HCEC 1CT (cell line): ENCODE results near the gene MCTP1.
"Not testable (repeated sequence)": the region's sequence is repeated elsewhere in the genome, so short reads cannot be mapped to it uniquely, and the experiment has no call there.

ENCODE experiments used
- DNase-seq: peaks from one replicate; pipeline ENCODE4 v3.0.0-alpha.2; 2017

MCTP1 gene

DNA sequence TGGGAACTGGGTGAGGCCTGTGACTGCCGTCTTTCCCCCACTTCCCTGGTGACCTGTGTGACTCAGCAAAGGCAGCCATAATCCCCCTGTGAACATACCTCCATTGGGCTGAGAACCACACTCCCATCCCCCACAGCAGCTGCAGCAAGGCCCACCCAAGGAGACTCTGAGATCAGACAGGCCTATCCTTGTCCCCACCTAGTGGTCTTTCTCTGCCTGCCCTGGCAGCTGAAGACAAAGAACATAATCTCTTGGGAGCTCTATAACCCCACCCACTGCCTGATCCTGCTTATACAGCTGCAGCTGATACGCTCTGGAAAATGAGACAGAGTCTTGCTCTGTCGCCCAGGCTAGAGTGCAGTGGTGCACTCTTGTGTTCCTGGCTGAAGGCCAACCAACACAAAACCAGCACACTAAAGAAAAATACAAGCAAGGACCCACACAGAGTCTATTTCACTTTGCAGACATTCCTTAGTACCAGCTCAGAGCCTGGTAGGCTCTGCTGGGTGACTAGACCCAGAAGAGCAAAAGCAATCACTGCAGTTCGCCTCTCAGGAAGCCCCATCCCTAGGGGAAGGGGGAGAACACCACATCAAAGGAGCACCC is 106.7 kb downstream of the MCTP1 start:
- peak; percentile 29 for DNase-seq

DNA sequence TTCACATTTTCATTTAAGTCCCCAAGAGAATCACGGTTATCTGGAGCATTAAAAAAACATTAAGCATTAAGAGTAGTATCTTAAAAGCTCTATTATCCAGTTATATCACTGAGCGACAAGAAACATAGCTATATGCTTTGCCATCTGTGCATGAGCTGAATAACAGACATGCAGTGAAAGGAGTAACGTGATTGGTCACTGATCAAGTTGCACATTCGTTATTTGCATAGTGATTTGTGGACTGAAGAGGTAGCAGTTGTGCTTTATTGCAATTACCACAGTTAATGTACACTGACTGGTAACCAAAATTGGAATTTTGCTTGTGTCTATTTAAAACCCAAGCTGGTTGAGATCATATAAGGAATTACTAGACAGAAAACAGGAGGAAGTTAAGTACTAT is 107.4 kb downstream of the MCTP1 start:
- no peak for DNase-seq

DNA sequence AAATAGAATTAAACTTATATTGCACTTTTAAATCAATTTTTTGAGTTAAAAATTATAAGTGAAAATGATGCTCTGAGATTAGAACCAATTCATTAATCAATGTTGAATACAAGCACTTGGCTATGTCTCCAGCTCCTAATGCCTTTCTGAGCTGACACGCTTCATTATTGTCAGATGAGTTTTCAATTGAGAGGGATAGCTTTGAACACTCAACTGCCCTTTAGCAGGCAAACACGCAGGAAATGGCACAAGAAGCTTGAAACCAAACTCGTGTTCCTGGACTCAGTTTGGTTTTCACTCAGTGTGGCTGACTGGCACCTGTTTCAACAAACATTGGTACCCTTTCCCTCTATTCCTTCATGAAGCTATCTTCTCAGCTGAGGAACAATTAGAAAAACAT is 109.8 kb downstream of the MCTP1 start:
- no peak for DNase-seq

DNA sequence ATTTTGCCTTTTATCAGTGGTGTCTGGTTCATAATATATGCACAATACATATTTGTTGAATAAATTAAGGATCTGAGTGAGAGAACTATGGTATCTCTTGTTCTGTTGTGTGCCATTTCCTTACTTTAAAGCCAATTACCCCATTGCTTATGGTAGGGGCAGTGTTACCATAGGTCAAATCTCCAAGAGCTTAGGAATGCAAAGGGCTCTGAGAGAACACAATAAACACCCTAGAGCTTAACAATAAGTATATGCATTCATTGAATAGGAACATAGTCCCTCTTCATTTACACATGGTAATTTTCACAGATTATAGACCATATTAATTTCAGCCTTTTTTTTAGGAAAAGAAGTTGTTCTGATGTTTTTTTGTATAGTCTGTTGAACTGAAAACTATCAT is 112.2 kb downstream of the MCTP1 start:
- DNase-seq, result no peak

DNA sequence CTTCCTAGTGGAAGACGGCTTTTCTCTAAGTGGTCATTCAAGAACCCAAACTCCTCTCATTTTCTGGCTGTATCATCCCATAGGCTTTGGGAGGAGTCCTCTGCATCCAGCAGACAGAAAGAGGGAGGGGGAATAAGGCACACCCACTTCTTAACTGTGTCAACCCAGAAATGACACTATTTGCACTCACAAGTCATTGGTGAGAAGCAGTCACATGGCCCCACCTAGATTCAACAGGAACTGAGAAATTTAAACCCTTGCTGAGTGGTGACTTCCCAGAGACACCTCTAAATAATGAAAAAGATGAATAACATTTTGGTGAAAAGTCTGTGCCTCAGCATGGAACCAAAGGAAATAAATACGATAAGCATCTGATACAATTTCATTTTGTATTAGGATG is 120.0 kb downstream of the MCTP1 start:
- DNase-seq, result no peak

DNA sequence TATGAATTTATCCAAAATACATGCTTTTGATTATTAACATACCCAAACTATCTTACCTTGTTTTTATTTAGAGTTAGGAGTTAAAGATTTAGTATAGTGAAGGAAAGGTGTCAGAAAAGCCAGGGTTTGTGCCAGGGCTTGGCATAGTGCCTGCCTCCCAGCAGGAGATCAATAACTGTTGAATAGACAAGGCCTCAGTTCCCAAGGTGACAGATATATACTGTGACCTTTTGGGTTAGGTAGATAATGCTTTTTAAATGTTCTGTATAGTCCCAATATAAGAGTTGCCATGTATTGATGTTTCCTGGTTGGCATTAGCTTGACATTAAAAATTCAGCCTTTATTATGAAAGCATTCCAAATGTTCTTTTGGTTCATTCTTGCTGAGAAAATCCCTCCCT is 121.8 kb downstream of the MCTP1 start:
- DNase-seq, result no peak

DNA sequence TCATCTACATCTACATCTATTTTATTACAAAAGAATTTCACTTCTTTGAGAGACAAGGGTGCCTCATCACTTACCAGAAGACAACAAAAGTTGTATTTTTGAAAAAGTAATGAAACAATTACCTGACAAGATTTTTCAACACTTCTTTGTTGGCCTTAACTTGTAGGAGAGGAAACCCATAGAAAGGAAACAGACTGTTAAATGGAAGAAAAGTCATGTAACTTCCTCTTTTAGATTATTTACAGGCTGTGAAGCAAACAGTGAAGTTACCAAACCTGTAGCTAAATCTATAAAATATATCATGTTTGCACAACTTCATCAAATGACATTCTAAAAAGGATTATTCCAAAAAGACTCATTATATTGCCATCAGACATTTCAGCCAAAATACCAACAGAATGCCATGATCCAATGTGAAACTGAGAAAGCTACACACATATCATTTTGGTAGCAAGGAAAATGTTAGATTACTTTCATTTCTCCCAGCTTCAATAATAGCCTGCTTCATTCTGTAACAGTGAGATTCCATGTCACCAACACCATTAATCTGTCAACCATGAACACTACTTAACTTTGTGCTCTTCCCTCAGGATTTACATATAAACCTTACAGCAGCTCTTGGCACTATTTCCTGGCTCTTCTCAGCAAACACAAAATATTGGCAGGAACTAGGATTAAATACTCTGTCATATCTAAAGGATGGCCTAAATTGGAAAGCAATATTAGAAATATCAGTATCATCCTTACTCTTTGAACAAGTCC is 122.5 kb downstream of the MCTP1 start:
- DNase-seq, result no peak

DNA sequence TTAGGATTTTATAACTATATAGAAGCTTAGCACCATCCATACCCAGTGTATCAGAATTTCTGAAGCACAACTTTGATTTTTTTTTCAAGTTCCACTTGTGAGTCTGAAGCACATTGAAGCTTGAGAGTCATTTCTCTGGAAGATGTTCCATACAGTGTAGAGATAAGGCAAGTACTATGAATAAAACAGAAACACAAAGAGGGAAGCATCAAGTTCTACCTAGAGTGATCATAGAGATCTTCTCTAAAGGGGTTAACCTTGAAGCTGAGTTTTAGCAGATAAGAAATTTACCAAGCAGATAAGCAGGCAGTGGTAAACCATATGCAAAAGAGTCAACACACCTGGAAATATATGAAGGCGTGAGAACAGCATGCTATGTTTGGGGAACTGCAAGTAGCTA is 125.3 kb downstream of the MCTP1 start:
- no peak for DNase-seq

DNA sequence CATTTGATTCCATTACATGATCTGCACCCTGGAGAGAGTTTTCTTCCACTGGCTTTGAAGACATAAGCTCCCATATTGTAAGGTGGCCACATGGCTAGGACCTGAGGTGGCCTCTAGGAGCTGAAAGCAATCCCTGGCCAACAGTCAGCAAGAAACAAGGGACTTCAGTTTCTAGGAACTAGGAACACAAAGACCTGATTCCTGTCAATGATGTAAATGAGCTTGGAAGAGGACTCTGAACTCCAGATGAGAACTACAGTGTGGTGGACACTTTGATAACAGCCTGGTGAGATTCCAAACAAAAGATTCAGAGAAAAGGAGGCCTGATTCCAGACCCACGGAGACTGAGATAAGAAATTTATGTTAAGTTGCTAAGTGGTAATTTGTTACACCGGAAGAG is 129.0 kb downstream of the MCTP1 start:
- DNase-seq, result no peak

DNA sequence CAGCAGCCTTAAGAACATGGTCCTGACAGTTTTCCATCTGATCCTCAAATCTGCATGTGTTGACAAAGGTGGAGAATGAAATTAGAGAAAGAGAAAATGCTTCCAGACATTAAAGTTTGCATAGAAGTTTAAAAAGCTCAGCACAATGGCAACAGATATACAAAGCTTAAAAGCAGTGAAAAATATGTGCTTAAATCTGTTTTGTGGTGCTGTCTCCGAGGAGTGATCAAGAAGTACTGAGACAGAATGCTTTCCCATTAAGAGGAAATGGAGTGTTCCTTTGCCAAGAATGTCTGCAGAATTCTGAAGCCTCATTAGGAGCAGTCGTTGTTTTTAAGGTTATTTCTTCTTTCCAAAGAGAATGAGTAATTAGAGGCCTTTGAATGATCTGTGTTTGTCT is 131.4 kb downstream of the MCTP1 start:
- DNase-seq, result no peak

DNA sequence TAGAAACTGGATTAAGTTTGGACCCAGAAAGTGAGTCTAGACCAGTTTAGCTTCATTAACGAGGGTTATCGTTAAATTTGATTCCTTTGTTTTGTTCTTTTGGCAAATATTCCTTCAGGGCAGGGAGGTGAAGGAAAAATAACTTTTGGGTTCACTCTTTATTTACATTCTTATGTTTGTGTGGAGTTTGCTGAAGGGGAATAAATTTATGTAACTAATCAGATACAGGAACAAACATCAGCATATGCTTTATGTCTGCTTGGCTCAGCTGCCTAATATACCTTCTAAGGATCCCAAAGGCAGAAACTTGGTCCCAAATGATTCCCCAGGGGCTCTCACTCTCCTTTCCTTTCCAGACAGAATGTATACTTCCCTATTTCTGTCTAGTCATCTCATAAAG is 132.4 kb downstream of the MCTP1 start:
- no peak for DNase-seq

DNA sequence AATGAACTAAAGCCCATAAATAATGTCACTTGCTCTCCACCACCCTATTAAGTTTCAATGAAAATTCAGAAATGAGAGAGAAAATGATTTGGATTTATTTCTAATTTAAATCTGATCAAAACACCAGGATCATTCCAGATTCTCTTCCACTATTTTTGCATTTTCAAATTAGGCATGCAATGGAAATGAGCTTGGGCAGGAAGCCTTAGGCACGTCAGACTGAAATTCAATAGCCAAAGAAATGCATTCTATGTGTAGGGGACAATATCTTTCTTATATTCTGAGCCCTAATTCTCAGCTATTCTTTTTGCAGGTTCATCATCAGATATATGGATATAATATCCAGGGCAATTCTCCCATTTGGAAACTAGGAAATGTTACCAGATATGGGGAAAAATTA is 132.8 kb downstream of the MCTP1 start:
- DNase-seq, result no peak

DNA sequence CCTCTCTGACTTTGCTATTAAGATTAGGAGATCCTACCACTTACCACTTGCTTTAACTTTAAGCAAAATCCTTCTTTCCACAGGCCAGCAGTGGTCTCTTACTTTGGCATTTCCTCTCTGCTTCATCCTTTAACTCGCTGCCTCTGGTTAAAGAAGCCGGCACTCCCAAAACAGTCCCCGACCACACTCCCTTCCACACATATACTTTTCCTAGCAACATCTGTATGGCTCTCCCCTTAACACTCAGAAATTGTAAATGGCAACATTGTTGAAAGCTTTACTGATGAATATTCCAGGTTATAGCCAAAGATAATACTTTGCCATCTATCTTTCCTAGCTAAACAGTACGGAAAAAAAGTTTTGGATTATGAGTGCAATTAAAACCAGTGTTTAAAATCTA is 133.2 kb downstream of the MCTP1 start:
- no peak for DNase-seq

DNA sequence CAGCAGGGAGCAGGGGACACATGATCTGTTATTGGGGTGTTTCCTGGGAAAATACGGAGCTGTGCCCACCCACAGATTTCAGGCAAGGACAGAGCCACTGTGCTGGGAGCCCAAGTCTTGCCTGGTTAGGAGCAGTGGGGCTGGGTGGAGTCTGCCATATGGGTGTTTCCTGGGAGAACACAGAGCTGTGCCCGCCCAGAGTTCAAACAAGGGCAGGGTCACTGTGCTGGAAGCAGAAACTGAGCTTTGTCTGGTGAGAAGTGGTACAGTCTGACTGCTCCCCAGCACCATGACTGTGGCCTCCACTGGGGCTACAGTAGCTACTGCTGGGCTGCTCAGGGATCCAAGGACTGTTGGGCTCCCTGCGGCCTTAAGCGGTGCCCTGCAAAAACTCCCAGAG is 135.5 kb downstream of the MCTP1 start:
- no peak for DNase-seq

DNA sequence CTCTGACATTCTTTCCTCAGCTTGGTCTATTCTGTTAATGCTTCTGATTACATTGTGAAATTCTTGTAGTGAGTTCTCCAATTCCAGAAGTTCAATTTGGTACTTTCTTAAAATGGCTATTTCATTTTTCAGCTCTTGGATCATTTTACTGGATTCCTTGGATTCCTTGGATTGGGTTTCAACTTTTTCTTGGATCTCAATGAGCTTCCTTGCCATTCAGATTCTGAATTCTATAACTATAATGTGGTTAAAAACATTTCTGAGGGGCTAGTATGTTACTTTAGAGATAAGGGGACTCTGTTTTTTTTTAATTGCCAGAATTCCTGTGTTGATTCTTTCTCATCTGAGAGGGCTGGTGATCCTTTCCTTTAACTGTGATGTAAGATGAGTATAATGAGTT is 136.4 kb downstream of the MCTP1 start:
- no peak for DNase-seq

DNA sequence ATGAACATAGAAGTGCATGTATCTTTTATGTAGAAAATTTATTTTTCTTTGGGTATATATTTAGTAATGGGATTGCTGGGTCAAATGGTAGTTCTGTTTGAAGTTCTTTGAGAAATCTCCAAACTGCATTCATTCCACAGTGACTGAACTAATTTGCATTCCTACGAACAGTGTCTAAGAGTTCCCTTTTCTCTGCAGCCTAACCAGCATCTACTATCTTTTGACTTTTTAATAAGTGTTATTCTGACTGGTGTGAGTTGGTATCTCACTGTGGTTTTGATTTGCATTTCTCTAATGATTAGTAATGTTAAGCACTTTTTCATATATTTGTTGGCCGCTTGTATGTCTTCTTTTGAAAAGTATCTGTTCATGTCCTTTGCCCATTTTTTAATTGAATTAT is 141.0 kb downstream of the MCTP1 start:
- DNase-seq, result not testable (repeated sequence)

DNA sequence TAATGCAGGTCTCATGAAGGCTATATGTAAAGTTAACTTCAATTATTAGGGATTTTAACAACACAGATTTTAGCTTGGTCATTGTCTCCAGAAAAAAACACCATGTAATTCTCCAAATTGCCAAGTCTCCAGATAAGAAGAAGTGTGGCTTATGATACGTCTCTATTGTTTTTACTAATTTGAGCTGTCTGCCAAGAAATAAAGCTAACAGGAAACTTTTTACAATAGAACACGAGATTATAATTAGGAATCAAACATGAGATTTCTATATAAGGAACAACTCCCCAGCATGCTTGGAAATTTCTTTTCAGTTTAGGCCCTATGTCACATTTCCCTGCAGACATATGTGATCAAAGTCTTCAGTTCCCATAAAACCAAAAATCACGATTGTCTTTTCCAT is 142.7 kb downstream of the MCTP1 start:
- no peak for DNase-seq

DNA sequence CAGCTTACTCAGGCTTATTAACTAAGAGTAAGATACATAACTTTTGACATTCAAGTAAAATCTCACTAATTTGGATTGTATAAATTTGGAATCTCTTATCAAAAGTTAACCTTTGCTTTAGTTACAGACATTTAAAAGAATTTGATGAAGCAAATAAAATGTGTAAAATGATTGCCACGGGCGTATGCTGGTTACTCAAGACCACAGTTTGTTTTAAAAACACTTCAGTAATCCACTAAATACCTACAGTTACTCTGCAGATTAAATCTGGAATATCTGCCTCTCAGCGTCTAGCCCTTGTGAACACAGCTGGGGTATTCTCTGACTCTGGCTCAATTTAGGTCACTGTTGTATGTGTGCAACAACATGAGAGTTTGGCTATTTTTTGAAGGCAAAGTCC is 143.8 kb downstream of the MCTP1 start:
- DNase-seq, result no peak

DNA sequence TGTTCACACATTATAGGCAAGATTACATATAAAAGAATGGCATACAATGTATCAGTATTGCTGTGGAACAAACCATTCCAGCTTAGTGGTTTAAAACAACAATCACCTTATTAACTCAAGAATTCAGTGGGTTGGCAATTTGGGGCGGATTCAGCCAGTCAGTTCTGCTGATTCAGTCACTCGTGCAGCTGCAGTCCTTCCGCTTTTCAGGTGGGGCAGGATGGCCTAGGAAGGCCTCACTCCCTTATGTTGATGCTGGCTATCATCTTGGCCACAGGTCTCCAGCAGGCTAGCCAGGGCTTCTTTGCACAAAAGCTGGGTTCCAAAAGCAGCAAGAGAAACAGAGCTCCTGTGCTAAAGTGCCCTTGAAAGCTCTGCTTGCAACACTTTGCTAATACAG is 150.6 kb downstream of the MCTP1 start:
- no peak for DNase-seq

DNA sequence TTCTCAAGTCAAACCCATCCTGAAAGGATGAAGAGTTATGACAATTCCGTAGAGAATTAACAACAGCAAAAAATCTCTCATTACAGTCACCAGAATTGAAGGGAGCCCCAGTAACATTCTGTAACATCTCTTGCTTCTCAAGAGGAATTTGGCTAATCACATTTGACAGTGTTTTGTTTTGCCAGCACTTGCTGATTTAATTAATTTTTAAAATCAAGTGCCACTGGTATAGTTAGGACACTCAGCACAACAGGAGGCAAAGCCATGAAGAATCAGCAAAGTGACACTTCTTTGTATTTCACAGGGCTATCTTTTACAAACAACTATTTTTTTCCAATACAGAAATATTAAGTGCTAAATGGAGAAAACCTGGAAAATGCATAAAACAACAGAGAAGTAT is 152.8 kb downstream of the MCTP1 start:
- no peak for DNase-seq

DNA sequence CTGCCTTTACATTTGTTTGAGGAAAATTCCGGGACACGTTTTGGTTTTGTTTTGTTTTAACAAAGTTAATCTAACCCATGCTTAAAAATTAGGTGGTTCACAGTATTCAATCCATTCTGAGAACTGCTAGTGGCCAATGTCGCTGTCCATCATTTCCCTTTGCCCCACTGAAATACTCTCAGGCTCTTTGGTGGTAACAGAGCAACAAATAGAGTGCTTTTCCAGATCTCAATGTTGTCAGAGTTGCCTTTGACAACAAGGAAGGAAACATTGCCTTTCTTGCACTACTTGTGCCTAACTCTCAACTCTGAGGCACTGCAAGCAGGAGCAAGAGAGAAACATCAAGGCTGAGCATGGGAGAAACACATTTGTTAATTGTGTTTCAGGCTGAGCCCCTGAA is 154.0 kb downstream of the MCTP1 start:
- no peak for DNase-seq

DNA sequence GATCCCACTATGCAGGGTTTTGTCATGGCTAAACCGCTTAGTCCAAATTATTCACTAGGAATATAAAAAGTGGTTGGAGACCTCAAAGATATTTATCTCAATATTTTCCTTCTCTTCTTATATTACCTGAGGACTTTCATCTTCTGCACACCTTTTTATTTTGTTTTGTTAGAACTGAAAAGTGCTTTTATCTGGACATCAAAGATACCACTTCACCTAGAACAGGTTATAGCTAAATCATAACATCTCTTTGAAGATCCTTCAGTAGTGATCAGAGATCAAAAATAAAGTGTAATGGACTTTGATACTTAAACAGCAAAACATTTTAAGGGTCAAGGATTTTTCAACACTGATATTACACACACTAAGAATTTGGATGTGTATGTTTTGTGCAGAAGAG is 160.2 kb downstream of the MCTP1 start:
- DNase-seq, result no peak

DNA sequence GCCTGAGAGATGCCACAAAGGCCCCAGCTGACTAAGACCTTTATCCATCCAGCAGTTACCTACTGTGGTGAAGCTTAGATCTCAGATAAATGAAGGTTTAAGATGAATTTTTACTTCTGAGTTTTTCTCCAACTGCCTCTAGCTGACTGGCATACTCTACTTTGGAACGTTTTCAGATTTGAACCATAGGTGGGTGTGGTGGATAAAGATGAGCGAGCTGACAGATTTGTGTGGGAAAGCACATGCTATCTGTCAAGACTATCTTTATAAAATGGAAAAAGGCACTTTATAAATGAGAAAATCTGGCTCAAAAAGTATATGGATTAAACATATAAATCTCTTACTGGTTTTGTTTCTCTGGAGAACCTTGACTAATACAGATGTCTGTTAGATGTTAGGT is 160.8 kb downstream of the MCTP1 start:
- DNase-seq, result no peak

DNA sequence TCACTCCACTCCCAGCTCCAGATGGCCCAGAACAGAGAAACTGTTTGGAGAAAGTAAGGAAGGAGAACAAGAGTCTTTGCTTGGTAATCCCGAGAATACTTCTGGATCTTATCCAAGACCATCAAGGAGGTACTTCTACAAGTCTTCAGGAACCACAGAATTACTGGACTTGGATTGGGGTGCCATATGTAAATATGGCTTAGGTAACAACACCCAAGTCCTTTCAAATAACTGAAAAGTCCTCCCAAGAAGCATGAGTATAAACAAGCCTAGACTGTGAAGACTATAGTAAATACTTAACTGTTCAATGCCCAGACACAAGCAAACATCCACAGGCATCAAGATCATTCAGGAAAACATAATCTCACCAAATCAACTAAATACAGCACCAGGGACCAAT is 170.0 kb downstream of the MCTP1 start:
- no peak for DNase-seq

DNA sequence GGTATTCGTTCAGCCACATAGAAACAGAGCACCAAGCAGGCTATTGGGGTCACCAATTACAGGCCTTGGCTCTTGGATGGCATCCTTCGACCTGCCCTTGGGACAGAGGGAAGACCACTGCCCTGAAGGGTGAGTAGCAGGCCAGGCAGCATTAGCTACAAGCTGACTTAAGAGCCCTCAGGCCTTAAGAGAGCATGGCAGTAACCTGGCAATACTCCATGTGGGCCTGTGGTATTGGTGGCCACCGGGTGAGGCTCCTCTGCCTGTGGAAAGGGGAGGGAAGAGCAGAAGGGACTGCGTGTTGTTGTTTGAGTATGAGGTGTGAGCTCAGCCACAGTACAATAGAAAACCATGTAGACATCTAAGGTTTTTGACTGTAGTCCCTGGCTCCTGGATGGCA is 170.6 kb downstream of the MCTP1 start:
- DNase-seq, result no peak
